GM10847 (cell line): ENCODE measurements around the gene PSME3IP1.

Source experiments
- POLR2A ChIP-seq: IDR thresholded peaks from 2 replicates; pipeline ENCODE4 v1.6.1; 2011; ENCODE audit not compliant: insufficient read length; ENCODE audit errors: extremely low read depth

PSME3IP1 gene

GRCh38 chr16:57102888-57103851 is 82.7 kb downstream of the PSME3IP1 start:
- TF ChIP-seq POLR2A: no peak
